Lung (tissue), 12 donors: Measurements from ENCODE around the gene SLC25A2. TPM values are rescaled to one million over a fixed set of nuclear protein-coding genes. Genes with fewer than 3 reads are reported as not detected.

Experiments
- ATAC-seq: fragments of 200-7000 bp; cut with Tn5 transposase; one replicate; pipeline ENCODE4 v1.9.1; 2020; ENCODE audit warnings: moderate number of reproducible peaks; ENCODE audit not compliant: insufficient read depth, low FRiP score
- DNase-seq, 3 donors: peaks; one replicate each; pipeline ENCODE4 v3.0.0-alpha.2; 2013 to 2017
- H3K27ac ChIP-seq, 2 donors: one replicate each; pipeline ENCODE4 v1.5.1; 2013; ENCODE audit warnings: mild to moderate bottlenecking in 2 of 2, moderate library complexity in 2 of 2, control low read depth in 1 of 2, inconsistent platforms in 1 of 2, low read depth in 1 of 2, low read length in 1 of 2
- H3K27me3 ChIP-seq, 3 donors: one replicate each; pipeline ENCODE4 v1.5.1; 2013; ENCODE audit warnings: low read length in 2 of 3; ENCODE audit not compliant: control insufficient read depth in 3 of 3, insufficient read depth in 3 of 3
- H3K36me3 ChIP-seq, 4 donors: one replicate each; pipeline ENCODE4 v1.5.1; 2013; ENCODE audit warnings: low read length in 4 of 4, mild to moderate bottlenecking in 1 of 4, moderate library complexity in 1 of 4; ENCODE audit not compliant: control insufficient read depth in 4 of 4, insufficient read depth in 4 of 4
- H3K4me1 ChIP-seq, 5 donors: one replicate each; pipeline ENCODE4 v1.5.1; 2013; ENCODE audit warnings: low read length in 5 of 5, mild to moderate bottlenecking in 2 of 5, moderate library complexity in 1 of 5; ENCODE audit not compliant: control insufficient read depth in 5 of 5, insufficient read depth in 5 of 5
- H3K4me3 ChIP-seq: one replicate; pipeline ENCODE4 v1.5.1; 2013; ENCODE audit warnings: mild to moderate bottlenecking, control low read depth, moderate library complexity
- H3K9ac ChIP-seq, 2 donors: one replicate each; pipeline ENCODE4 v1.5.1; 2013; ENCODE audit warnings: low read length in 2 of 2, control low read depth in 1 of 2; ENCODE audit not compliant: insufficient read depth in 1 of 2
- H3K9me3 ChIP-seq, 4 donors: one replicate each; pipeline ENCODE4 v1.5.1; 2013; ENCODE audit warnings: low read length in 3 of 4, mild to moderate bottlenecking in 1 of 4, moderate library complexity in 1 of 4; ENCODE audit not compliant: control insufficient read depth in 4 of 4, insufficient read depth in 3 of 4
- WGBS, 2 donors: extraction: QIAGEN DNeasy Blood & Tissue Kit; methylation state at CpG; one replicate each; pipeline ENCODE4 v1.1.7; 2013; 5-methylcytosine and 5-hydroxymethylcytosine counted together
- polyA plus RNA-seq, 2 donors: library from polyadenylated mRNA; stranded (reverse); fragments of 200-250 nt; gene quantifications; one replicate each; pipeline ENCODE4 v1.2.1, GENCODE V29; 2013
- total RNA-seq, 2 donors: library from RNA; depleted of rRNA in 1 of 2; stranded (reverse); fragments of >200 nt in 1 of 2; gene quantifications; one replicate each; pipeline ENCODE4 v1.2.1, GENCODE V29; 2014 to 2021
- TF ChIP-seq, protein P1 (sequence below): IDR thresholded peaks from 2 replicates; pipeline ENCODE4 v1.5.1; 2012; ENCODE audit warnings: mild to moderate bottlenecking; ENCODE audit errors: control extremely low read depth, extremely low read depth
- donor health status: control.
- donor health status: control.
- donor health status: Bipolar disorder and iron deficiency.
- donor health status: healthy.
- donor health status: DM: yes; HTN: yes; CAD: no.

The SLC25A2 gene
- total and polyA plus RNA-seq, 4 donors: 0.05 to 0.83 (median 0.19) TPM

DNA sequence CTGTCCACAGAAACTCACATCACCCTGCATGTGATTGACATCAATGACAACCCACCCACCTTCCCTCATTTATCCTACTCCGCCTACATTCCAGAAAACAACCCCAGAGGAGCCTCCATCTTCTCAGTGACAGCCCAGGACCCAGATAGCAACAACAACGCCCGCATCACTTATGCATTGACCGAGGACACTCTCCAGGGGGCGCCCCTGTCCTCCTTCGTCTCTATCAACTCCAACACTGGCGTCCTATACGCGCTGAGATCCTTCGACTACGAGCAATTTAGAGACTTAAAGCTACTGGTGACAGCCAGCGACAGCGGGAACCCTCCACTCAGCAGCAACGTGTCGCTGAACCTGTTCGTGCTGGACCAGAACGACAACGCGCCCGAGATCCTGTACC, 41.5 kb upstream of the SLC25A2 start:
- no peak overlapping the region for H3K27ac ChIP-seq
- H3K9ac ChIP-seq: no peak overlapping the region
- TF ChIP-seq, protein P1, sequence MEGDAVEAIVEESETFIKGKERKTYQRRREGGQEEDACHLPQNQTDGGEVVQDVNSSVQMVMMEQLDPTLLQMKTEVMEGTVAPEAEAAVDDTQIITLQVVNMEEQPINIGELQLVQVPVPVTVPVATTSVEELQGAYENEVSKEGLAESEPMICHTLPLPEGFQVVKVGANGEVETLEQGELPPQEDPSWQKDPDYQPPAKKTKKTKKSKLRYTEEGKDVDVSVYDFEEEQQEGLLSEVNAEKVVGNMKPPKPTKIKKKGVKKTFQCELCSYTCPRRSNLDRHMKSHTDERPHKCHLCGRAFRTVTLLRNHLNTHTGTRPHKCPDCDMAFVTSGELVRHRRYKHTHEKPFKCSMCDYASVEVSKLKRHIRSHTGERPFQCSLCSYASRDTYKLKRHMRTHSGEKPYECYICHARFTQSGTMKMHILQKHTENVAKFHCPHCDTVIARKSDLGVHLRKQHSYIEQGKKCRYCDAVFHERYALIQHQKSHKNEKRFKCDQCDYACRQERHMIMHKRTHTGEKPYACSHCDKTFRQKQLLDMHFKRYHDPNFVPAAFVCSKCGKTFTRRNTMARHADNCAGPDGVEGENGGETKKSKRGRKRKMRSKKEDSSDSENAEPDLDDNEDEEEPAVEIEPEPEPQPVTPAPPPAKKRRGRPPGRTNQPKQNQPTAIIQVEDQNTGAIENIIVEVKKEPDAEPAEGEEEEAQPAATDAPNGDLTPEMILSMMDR: no peak
- ATAC-seq: no peak
- H3K27me3 ChIP-seq: no peaks in the 10 kb centered on the region
- H3K36me3 ChIP-seq: no peaks in the 10 kb centered on the region
- H3K4me3 ChIP-seq: no peak overlapping the region
- no peaks in the 10 kb centered on the region for H3K4me1 ChIP-seq
- H3K9me3 ChIP-seq: peaks cover 0 to 47% (median 21%) of the 10 kb centered on the region in 4 donors
- no peak for DNase-seq
- 33 to 39% methylated on average over 20 of the region's 20 CpGs for WGBS, 2 donors

DNA sequence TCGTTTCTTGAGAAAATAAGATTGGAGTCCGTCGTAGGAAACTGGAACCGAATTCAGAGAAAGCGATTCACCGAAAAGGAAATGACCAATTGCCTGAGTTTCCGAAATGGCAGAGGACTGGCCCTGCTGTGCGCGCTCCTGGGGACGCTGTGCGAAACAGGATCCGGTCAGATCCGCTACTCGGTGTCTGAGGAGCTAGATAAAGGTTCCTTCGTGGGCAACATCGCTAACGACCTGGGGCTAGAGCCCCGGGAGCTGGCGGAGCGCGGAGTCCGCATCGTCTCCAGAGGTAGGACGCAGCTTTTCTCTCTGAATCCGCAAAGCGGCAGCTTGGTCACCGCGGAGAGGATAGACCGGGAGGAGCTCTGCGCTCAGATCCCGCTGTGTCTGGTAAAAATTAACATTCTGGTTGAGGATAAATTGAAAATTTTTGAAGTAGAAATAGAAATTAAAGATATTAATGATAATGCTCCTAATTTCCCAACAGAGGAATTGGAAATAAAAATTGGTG, 40.2 kb upstream of the SLC25A2 start:
- no peaks in the 10 kb centered on the region for H3K4me1 ChIP-seq
- 24 to 30% methylated on average over 31 of the region's 31 CpGs for WGBS, 2 donors
- H3K4me3 ChIP-seq: no peak overlapping the region
- ATAC-seq (no peak), DNase-seq (no peak)
- no peak overlapping the region for H3K9ac ChIP-seq
- H3K9me3 ChIP-seq: peaks cover 0 to 50% (median 24%) of the 10 kb centered on the region in 4 donors
- H3K27me3 ChIP-seq: no peaks in the 10 kb centered on the region
- no peaks in the 10 kb centered on the region for H3K36me3 ChIP-seq
- peak overlapping the region in 1 of 2 donors; percentile 80 for H3K27ac ChIP-seq
- TF ChIP-seq, protein P1: no peak

DNA sequence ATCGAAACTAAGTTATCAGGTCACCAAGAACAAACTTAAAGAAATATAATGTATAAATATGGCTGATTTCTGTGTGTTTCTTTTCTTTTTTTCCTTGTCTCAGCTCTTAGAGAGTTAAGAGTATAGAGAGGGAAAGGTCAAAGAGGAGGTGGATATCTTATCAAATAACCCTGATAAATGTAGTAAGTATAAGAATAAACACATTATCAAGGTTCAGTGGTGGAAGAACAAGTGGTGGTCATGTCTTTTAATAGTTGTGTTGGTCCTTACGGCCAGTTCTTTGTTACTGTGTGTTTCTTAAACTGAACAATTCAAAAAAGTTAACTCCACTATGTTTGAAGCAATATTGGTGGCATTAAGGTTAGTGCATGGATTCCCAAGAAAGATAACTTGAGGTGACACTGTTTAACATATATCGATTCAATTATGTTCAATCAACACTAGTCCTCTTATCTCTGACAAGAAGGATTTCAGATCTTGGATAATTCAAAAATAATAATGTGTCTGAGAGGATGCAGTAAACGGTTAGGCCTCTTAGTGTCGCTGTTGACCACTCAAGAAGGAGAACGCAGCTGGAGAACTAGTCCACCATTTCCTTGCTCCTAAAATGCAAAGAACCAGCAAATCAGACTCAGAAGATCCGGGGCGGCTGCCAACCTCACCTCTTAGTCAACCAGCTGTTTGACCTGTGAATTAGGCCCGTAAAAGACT, 39.5 kb upstream of the SLC25A2 start, which contains the start of gene PCDHGA3:
PCDHGA3 (plus strand) TSS at position 588 of the 711 bp plus-strand sequence. CDS start 205 bp downstream, outside the sequence.
- ATAC-seq: no peak
- H3K4me1 ChIP-seq: no peaks in the 10 kb centered on the region
- H3K9me3 ChIP-seq: peaks cover 0 to 54% (median 24%) of the 10 kb centered on the region in 4 donors
- peak in 2 of 3 donors; percentile 34 to 40 for DNase-seq
- no peak within 1 kb of the TSS for H3K9ac ChIP-seq
- no peaks in the 10 kb centered on the region for H3K36me3 ChIP-seq
- peak within 1 kb of the TSS in 1 of 2 donors; percentile 80 for H3K27ac ChIP-seq
- WGBS, 2 donors: 23 to 25% methylated on average over 9 of the region's 9 CpGs
- no peaks in the 10 kb centered on the region for H3K27me3 ChIP-seq
- H3K4me3 ChIP-seq: no peak within 1 kb of the TSS
- TF ChIP-seq, protein P1: no peak
